Osteocyte (in vitro differentiated cells): Measurements from ENCODE around the gene MMP1. TPM values are rescaled to one million over a fixed set of nuclear protein-coding genes. Genes with fewer than 3 reads are reported as not detected.

ENCODE experiments used
- DNase-seq: peaks from one replicate; pipeline ENCODE4 v3.0.0; 2021; ENCODE audit warnings: mixed read lengths; ENCODE audit not compliant: unreplicated experiment; ENCODE audit errors: extremely low spot score
- H3K27ac Mint-ChIP-seq: one replicate; pipeline ENCODE4 v1.8.0; 2021; ENCODE audit warnings: mild to moderate bottlenecking, mixed read lengths; ENCODE audit not compliant: unreplicated experiment
- H3K27me3 Mint-ChIP-seq: one replicate; pipeline ENCODE4 v1.8.0; 2021; ENCODE audit warnings: mixed read lengths; ENCODE audit not compliant: unreplicated experiment
- H3K36me3 Mint-ChIP-seq: one replicate; pipeline ENCODE4 v1.8.0; 2021; ENCODE audit warnings: mixed read lengths; ENCODE audit not compliant: unreplicated experiment
- H3K4me1 Mint-ChIP-seq: one replicate; pipeline ENCODE4 v1.8.0; 2021; ENCODE audit warnings: mixed read lengths; ENCODE audit not compliant: unreplicated experiment
- H3K4me3 Mint-ChIP-seq: one replicate; pipeline ENCODE4 v1.8.0; 2021; ENCODE audit warnings: mild to moderate bottlenecking, moderate library complexity, mixed read lengths; ENCODE audit not compliant: unreplicated experiment
- H3K9me3 Mint-ChIP-seq: one replicate; pipeline ENCODE4 v1.8.0; 2021; ENCODE audit warnings: mixed read lengths; ENCODE audit not compliant: unreplicated experiment
- CTCF ChIP-seq: fragments of 200-600 bp; sonication (generic); IDR thresholded peaks from 2 replicates; pipeline ENCODE4 v1.5.0; 2021; ENCODE audit warnings: antibody characterized with exemption, mild to moderate bottlenecking, moderate library complexity
- total RNA-seq: library from RNA; stranded (reverse); gene quantifications from 2 replicates; pipeline ENCODE4 v1.2.1, GENCODE V29; 2021

Gene MMP1
- total RNA-seq, 1 donor from 2014 or later, result not detected

GRCh38 chr11:102767800-102768199, 30.2 kb downstream of the MMP1 start:
- TF ChIP-seq CTCF, result no peak
- DNase-seq, result no peak
- H3K27me3 Mint-ChIP-seq, result no peaks in the 10 kb centered on the region
- H3K4me3 Mint-ChIP-seq, result no peak overlapping the region
- H3K27ac Mint-ChIP-seq, result no peak overlapping the region
- H3K4me1 Mint-ChIP-seq, result peaks cover 8% of the 10 kb centered on the region
- peaks cover 3% of the 10 kb centered on the region for H3K9me3 Mint-ChIP-seq
- H3K36me3 Mint-ChIP-seq, result no peaks in the 10 kb centered on the region

GRCh38 chr11:102763440-102763839, 34.5 kb downstream of the MMP1 start:
- Mint-ChIP-seq H3K27ac (no peak overlapping the region), H3K9me3 (no peaks in the 10 kb centered on the region), H3K27me3 (no peaks in the 10 kb centered on the region), H3K4me1 (peaks cover 35% of the 10 kb centered on the region), H3K36me3 (no peaks in the 10 kb centered on the region), H3K4me3 (no peak overlapping the region)
- DNase-seq, result no peak
- no peak for TF ChIP-seq CTCF

- Mint-ChIP-seq H3K36me3 (no peaks in the 10 kb centered on the region), H3K9me3 (no peaks in the 10 kb centered on the region), H3K27ac (peak overlapping the region; percentile 62), H3K4me1 (peaks cover 35% of the 10 kb centered on the region), H3K4me3 (no peak overlapping the region), H3K27me3 (no peaks in the 10 kb centered on the region)
- TF ChIP-seq CTCF, result no peak
- DNase-seq, result no peak
These were observed 35.6 kb downstream of the MMP1 start for GRCh38 chr11:102762361-102762767.

GRCh38 chr11:102761646-102762238, 36.2 kb downstream of the MMP1 start:
- Mint-ChIP-seq H3K27ac (peak overlapping the region; percentile 62), H3K4me3 (peak overlapping the region; percentile 11), H3K9me3 (no peaks in the 10 kb centered on the region), H3K4me1 (peaks cover 35% of the 10 kb centered on the region), H3K36me3 (no peaks in the 10 kb centered on the region), H3K27me3 (no peaks in the 10 kb centered on the region)
- TF ChIP-seq CTCF, result no peak
- DNase-seq, result no peak

GRCh38 chr11:102760344-102761035, 37.5 kb downstream of the MMP1 start:
- no peak for TF ChIP-seq CTCF
- H3K36me3 Mint-ChIP-seq, result no peaks in the 10 kb centered on the region
- H3K4me3 Mint-ChIP-seq, result no peak overlapping the region
- no peaks in the 10 kb centered on the region for H3K9me3 Mint-ChIP-seq
- peak overlapping the region; percentile 62 for H3K27ac Mint-ChIP-seq
- no peaks in the 10 kb centered on the region for H3K27me3 Mint-ChIP-seq
- no peak for DNase-seq
- peaks cover 35% of the 10 kb centered on the region for H3K4me1 Mint-ChIP-seq
